Lower leg skin (tissue), 3 donors: ENCODE results near the gene SLC25A18.

Source experiments
- POLR2A ChIP-seq, 2 donors: fragments of 450-650 bp; IDR thresholded peaks; one replicate each; pipeline ENCODE4 v1.6.1; 2016 to 2017; ENCODE audit warnings: antibody characterized with exemption in 2 of 2, mild to moderate bottlenecking in 1 of 2, moderate library complexity in 1 of 2
- TF ChIP-seq, protein P1 (sequence below), 3 donors: fragments of 450-650 bp; IDR thresholded peaks; one replicate each; pipeline ENCODE4 v1.5.1; 2016; ENCODE audit warnings: antibody characterized with exemption in 3 of 3, mild to moderate bottlenecking in 3 of 3, moderate library complexity in 2 of 3

DNA sequence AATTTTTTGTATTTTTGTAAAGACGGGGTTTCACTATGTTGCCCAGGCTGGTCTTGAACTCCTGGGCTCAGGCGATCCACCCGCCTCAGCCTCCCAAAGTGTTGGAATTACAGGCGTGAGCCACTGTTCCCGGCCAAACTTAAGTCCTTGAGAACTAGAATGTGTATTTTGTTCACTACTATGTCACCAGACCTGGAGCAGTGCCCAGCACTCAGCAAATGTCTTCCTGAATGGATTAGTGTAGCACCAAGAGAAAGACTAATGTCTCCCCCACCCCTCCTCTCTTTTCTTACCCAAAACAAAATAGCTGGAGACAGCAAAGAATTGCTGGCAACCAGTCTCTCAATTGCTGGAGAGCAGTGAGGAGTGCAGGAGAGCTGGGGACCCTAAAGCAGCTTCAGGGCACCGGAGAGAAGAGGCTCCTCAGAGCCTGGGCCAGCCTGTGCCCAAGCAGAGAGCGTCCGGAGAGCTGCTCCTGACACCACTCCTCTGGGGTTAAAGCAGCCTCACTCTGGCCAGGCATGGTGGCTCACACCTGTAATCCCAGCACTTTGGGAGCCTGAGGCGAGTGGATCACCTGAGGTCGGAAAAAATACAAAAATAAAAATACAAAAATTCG, 14.9 kb downstream of the SLC25A18 start:
- TF ChIP-seq, protein P1, sequence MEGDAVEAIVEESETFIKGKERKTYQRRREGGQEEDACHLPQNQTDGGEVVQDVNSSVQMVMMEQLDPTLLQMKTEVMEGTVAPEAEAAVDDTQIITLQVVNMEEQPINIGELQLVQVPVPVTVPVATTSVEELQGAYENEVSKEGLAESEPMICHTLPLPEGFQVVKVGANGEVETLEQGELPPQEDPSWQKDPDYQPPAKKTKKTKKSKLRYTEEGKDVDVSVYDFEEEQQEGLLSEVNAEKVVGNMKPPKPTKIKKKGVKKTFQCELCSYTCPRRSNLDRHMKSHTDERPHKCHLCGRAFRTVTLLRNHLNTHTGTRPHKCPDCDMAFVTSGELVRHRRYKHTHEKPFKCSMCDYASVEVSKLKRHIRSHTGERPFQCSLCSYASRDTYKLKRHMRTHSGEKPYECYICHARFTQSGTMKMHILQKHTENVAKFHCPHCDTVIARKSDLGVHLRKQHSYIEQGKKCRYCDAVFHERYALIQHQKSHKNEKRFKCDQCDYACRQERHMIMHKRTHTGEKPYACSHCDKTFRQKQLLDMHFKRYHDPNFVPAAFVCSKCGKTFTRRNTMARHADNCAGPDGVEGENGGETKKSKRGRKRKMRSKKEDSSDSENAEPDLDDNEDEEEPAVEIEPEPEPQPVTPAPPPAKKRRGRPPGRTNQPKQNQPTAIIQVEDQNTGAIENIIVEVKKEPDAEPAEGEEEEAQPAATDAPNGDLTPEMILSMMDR (IDR thresholded peaks at IDR 0.05): no peak
- TF ChIP-seq POLR2A (IDR thresholded peaks at IDR 0.05): no peak
